Fibroblast of lung (primary cell): ENCODE measurements around the gene TPPP.

Experiments
- CTCF ChIP-seq, 2 donors: IDR thresholded peaks in 1 of 2; conservative IDR thresholded peaks in 1 of 2; 1 replicate in 1 of 2; 2 replicates in 1 of 2; pipeline ENCODE4 v1.5.1; 2011 to 2012; ENCODE audit warnings: low read length in 2 of 2, control low read depth in 1 of 2, inconsistent platforms in 1 of 2, low read depth in 1 of 2, mild to moderate bottlenecking in 1 of 2
- EZH2 ChIP-seq: IDR thresholded peaks from 2 replicates; pipeline ENCODE4 v1.5.1; 2012; ENCODE audit warnings: low read length, control low read depth, mild to moderate bottlenecking; ENCODE audit errors: missing control alignments

GRCh38 chr5:610744-611730, 82.1 kb downstream of the TPPP start:
- no peak for TF ChIP-seq CTCF (conservative IDR thresholded peaks at IDR 0.05 in 1 of 2, IDR thresholded peaks at IDR 0.05 in 1 of 2; ENCODE audit: low read depth in 1 of 2, low read length in 2 of 2)
- no peak for TF ChIP-seq EZH2
